Measurements from ENCODE around the gene GLI1. TPM values are rescaled to one million over a fixed set of nuclear protein-coding genes. Genes with fewer than 3 reads are reported as not detected.
"Not testable (repeated sequence)": the region's sequence is repeated elsewhere in the genome, so short reads cannot be mapped to it uniquely, and the experiment has no call there.

Gene GLI1
- total RNA-seq, 1 experiment from 2014 or later, result 6.4 TPM

DNA sequence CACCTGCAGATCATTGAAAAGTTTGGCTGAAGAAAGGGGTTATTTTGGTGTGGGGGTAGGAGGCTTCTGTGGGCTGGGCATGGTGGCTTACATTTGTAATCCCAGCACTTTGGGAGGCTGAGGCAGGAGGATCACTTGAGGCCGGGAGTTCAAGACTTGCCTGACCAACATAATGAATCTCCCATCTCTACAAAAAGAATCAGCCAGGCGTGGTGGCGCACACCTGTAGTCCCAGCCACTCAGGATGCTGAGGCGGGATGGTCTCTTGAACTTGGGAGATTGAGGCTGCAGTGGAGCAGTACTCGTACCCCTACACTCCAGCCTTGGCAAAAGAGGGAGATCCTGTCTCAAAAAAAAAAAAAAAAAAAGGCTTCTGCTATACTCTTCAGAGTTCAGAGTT lies 53.7 kb downstream of the GLI1 start:
- no peak for DNase-seq (ENCODE audit: low spot score)
- in situ Hi-C loops (cut with HindIII; ENCODE audit: low sequenced_read_pairs), result no loop called here

DNA sequence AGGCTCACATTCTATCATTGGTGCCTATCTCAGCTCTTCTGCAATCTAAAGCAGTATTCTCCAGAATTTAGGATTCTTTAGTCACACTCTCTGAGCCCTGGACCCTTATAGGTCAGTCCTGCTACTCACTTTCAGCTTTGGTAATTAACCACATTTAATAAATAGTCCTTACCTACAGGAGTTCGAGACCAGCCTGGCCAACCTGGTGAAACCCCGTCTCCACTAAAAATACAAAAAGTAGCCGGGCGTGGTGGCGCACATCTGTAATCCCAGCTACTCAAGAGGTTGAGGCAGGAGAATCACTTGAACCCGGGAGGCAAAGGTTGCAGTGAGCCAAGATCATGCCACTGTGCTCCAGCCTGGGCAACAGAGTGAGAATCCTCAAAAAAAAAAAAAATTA lies 54.1 kb downstream of the GLI1 start:
- in situ Hi-C loops (cut with HindIII; ENCODE audit: low sequenced_read_pairs), result not testable (repeated sequence)

DNA sequence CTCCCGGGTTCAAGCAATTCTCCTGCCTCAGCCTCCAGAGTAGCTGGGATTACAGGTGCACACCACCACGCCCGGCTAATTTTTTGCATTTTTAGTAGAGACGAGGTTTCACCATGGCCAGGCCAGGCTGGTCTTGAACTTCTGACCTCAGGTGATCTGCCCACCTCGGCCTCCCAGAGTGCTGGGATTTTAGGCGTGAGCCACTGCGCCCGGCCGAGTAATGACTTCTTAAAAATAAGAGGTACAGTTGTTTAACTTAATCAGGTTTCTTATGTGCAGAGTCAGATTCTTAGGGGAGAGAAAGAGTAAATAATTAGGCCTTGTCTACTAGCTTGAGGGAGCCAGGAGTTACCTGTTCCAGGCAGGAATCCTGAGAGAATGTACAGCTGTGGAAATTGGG lies 54.7 kb downstream of the GLI1 start:
- in situ Hi-C loops (cut with HindIII; ENCODE audit: low sequenced_read_pairs); DNase-seq (ENCODE audit: low spot score): not testable (repeated sequence)

More for the DNA sequence above, 54.1 kb downstream of the GLI1 start:
- not testable (repeated sequence) for DNase-seq (ENCODE audit: low spot score)

- no peak for DNase-seq (ENCODE audit: low spot score)
- in situ Hi-C loops (cut with HindIII; ENCODE audit: low sequenced_read_pairs), result no loop called here
These were observed 55.3 kb downstream of the GLI1 start for GRCh38 chr12:57514720-57515407.

DNA sequence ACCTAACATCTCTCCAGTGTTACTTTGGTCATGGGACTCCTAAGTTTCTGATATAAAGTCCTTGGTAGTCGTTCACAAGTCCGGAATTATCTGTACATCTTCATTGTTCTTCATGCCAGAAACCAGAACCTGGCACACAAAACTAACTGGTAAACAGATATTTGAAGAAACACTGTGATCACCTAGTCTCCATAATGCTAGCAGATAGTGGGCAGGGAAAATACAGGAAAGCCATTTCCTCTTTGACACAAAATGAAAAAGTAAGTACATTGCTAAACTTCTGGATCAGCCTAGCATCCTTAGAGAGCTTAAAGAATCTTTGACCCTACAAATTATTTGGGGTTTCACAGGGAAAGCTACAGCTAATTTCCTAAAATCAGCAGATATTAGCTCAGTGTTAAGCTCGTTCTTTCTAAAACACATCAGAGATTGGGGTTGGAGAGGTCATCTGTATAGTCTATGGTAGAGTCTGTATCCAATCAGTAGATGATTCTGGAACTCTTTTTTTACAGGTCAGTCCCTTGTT lies 55.9 kb downstream of the GLI1 start:
- no peak for DNase-seq (ENCODE audit: low spot score)
- in situ Hi-C loops (cut with HindIII; ENCODE audit: low sequenced_read_pairs), result no loop called here

GRCh38 chr12:57515934-57516541 lies 56.5 kb downstream of the GLI1 start:
- DNase-seq (ENCODE audit: low spot score), result no peak
- in situ Hi-C loops (cut with HindIII; ENCODE audit: low sequenced_read_pairs), result no loop called here

DNA sequence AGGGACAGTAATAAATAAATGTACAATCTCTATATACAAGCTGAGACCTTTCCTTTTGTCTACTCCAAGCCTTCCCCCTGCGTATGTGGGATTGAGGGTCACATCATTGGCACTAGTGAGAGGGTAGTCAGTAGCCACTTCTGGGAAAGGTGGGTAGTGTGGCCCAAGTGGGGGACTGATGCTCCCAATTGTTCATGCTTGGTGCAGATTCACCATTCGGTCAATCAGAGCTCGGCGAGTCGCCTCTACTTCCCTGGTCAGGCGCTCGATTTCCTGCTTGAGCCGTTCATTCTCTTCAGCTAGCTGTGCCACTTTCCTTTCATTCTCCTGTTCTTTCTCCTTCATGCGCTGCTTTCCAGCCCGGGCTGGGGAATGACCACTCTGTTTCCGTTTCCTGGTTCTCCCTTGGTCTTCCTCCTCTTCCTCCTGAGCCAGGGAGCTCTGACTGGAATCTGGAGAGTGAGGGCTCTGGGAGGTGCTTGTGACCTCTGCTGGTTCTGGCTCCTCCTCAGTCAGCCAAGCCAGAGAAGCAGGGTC lies 57.1 kb downstream of the GLI1 start:
- no peak for DNase-seq (ENCODE audit: low spot score)
- in situ Hi-C loops (cut with HindIII; ENCODE audit: low sequenced_read_pairs), result no loop called here

- no peak for DNase-seq (ENCODE audit: low spot score)
- in situ Hi-C loops (cut with HindIII; ENCODE audit: low sequenced_read_pairs), result no loop called here
These were observed 57.6 kb downstream of the GLI1 start for GRCh38 chr12:57517187-57517586.

GRCh38 chr12:57517718-57518117 lies 58.1 kb downstream of the GLI1 start:
- in situ Hi-C loops (cut with HindIII; ENCODE audit: low sequenced_read_pairs); DNase-seq (ENCODE audit: low spot score): not testable (repeated sequence)

GRCh38 chr12:57518176-57518919 lies 58.8 kb downstream of the GLI1 start:
- DNase-seq (ENCODE audit: low spot score), result peak; percentile 61
- in situ Hi-C loops (cut with HindIII; ENCODE audit: low sequenced_read_pairs), result no loop called here

GRCh38 chr12:57518920-57519795 lies 59.6 kb downstream of the GLI1 start:
- no peak for DNase-seq (ENCODE audit: low spot score)
- in situ Hi-C loops (cut with HindIII; ENCODE audit: low sequenced_read_pairs), result no loop called here

- in situ Hi-C loops (cut with HindIII; ENCODE audit: low sequenced_read_pairs), result no loop called here
- DNase-seq (ENCODE audit: low spot score), result no peak
These were observed 60.1 kb downstream of the GLI1 start for GRCh38 chr12:57519796-57520052.

DNA sequence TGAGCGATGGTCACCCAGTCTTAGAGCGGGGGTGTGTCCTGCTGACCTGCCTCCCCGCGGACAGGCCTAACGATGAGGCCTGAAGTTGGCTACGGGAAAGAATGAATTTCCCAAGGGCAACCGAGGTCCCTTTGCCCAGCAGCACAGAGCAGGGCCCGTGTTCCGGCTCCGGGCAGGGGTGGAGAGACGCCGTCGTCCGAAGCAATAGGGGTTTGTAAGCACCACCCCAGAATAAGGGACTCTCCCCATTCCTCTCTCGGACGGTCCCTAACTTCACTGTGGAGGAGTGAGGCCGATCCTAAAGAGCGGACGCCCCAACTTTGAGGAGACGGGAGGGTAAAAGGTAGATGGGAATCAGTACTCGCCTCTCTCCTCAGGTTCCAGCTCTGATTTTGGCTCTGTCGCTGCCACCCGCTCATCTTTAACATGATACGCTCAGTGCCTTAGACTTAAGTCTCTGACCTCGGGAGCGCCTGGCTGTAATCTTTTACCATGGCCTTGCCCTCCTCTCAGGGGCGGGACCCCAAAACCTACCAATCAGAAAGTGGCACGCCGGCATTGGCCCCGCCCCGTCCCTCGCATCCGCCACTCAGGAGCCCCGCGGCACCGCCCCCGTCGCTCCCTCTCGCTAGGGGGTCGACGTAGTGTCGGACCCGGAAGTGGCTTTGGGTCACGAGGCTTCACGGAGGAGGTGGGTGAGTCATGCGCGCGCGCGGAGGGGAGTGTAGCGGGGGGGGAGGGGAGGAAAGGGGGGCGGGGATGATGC lies 60.7 kb downstream of the GLI1 start, which contains the start of gene DDIT3:
TSS of gene DDIT3 (minus strand) at position 462 of the 766 bp plus-strand sequence. CDS start 3,108 bp downstream, outside the sequence.
- peak; percentile 98 for DNase-seq (ENCODE audit: low spot score)
- in situ Hi-C loops (cut with HindIII; ENCODE audit: low sequenced_read_pairs), result no loop called here

GRCh38 chr12:57521525-57522010 lies 62.0 kb downstream of the GLI1 start:
- in situ Hi-C loops (cut with HindIII; ENCODE audit: low sequenced_read_pairs), result no loop called here
- DNase-seq (ENCODE audit: low spot score), result peak; percentile 68

Measured in G401 (cell line).